MM.1S (cell line): ENCODE data around the gene DKKL1.

ENCODE experiments used
- DNase-seq: peaks from one replicate; pipeline ENCODE4 v3.0.0-alpha.2; 2015
- H2AFZ ChIP-seq: fragments of 300-600 bp; sonication (generic); 2 replicates; pipeline ENCODE4 v1.6.0; 2016; ENCODE audit warnings: antibody characterized with exemption, low read length
- H3F3A ChIP-seq: fragments of 300-600 bp; sonication (generic); 2 replicates; pipeline ENCODE4 v1.6.1; 2016; ENCODE audit warnings: mild to moderate bottlenecking, antibody characterized with exemption, low read length, moderate library complexity, mixed read lengths; ENCODE audit not compliant: insufficient read depth
- H3K27ac ChIP-seq: fragments of 300-600 bp; sonication (generic); 2 replicates; pipeline ENCODE4 v1.5.1; 2016; ENCODE audit warnings: mild to moderate bottlenecking, low read length
- H3K27me3 ChIP-seq: fragments of 300-600 bp; sonication (generic); replicated peaks from 2 replicates; pipeline ENCODE4 v1.6.0; 2016; ENCODE audit warnings: low read length; ENCODE audit not compliant: insufficient read depth
- H3K36me3 ChIP-seq: fragments of 300-600 bp; sonication (generic); replicated peaks from 2 replicates; pipeline ENCODE4 v1.6.1; 2016; ENCODE audit warnings: mild to moderate bottlenecking, low read length, mixed read lengths; ENCODE audit not compliant: insufficient read depth
- H3K4me1 ChIP-seq: fragments of 300-600 bp; sonication (generic); 2 replicates; pipeline ENCODE4 v1.6.1; 2016; ENCODE audit warnings: low read length, mixed read lengths
- H3K4me2 ChIP-seq: fragments of 300-600 bp; sonication (generic); 2 replicates; pipeline ENCODE4 v1.6.0; 2016; ENCODE audit warnings: low read depth, low read length
- H3K4me3 ChIP-seq: fragments of 300-600 bp; sonication (generic); 2 replicates; pipeline ENCODE4 v1.5.1; 2016; ENCODE audit warnings: low read length, mixed read lengths
- H3K79me2 ChIP-seq: fragments of 300-600 bp; sonication (generic); 2 replicates; pipeline ENCODE4 v1.6.1; 2016; ENCODE audit warnings: mixed run types, low read length, mixed read lengths
- H3K9ac ChIP-seq: fragments of 300-600 bp; sonication (generic); 2 replicates; pipeline ENCODE4 v1.6.1; 2016; ENCODE audit warnings: low read length, mixed read lengths
- H3K9me2 ChIP-seq: fragments of 300-600 bp; sonication (generic); replicated peaks from 2 replicates; pipeline ENCODE4 v1.6.1; 2016; ENCODE audit warnings: mild to moderate bottlenecking, low read length, mixed read lengths; ENCODE audit not compliant: insufficient read depth
- H3K9me3 ChIP-seq: fragments of 300-600 bp; sonication (generic); replicated peaks from 2 replicates; pipeline ENCODE4 v1.6.1; 2016; ENCODE audit warnings: mild to moderate bottlenecking, low read length, mixed read lengths; ENCODE audit not compliant: insufficient read depth
- H4K20me1 ChIP-seq: fragments of 300-600 bp; sonication (generic); 2 replicates; pipeline ENCODE4 v1.6.1; 2016; ENCODE audit warnings: mild to moderate bottlenecking, low read length, moderate library complexity, mixed read lengths; ENCODE audit not compliant: insufficient read depth
- EZH2 ChIP-seq: fragments of 300-600 bp; sonication (generic); optimal IDR thresholded peaks from 2 replicates; pipeline ENCODE3; 2017; ENCODE audit warnings: low read depth, mild to moderate bottlenecking, antibody characterized with exemption, low read length, mixed read lengths
- EZH2phosphoT487 ChIP-seq: fragments of 300-600 bp; sonication (generic); IDR thresholded peaks from 2 replicates; pipeline ENCODE4 v1.6.1; 2018; ENCODE audit warnings: antibody characterized with exemption, low read length
- TF ChIP-seq, protein P1 (sequence below): fragments of 300-600 bp; sonication (generic); IDR thresholded peaks from 2 replicates; pipeline ENCODE4 v1.5.1; 2016; ENCODE audit warnings: antibody characterized with exemption, low read length, mixed read lengths

Gene DKKL1

DNA sequence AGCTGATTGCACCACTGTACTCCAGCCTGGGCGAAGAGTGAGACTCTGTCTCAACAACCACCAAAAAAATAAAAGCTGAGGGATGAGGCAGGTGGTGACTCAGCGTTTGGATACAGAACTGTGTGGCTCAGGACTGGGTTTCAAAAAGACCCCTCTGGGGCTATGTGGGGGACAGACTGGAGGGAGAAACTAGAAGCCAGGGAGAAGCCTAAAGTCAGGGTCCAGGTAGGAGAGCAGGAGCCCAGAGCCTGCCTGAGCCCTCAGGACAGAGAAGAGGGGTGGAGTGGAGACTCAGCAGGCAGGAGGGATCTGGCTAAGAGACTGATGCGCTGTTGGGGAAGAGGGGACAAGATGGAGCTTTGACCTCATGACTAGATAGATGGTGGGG, 30.3 kb upstream of the DKKL1 start:
- TF ChIP-seq EZH2: no peak
- TF ChIP-seq, protein P1, sequence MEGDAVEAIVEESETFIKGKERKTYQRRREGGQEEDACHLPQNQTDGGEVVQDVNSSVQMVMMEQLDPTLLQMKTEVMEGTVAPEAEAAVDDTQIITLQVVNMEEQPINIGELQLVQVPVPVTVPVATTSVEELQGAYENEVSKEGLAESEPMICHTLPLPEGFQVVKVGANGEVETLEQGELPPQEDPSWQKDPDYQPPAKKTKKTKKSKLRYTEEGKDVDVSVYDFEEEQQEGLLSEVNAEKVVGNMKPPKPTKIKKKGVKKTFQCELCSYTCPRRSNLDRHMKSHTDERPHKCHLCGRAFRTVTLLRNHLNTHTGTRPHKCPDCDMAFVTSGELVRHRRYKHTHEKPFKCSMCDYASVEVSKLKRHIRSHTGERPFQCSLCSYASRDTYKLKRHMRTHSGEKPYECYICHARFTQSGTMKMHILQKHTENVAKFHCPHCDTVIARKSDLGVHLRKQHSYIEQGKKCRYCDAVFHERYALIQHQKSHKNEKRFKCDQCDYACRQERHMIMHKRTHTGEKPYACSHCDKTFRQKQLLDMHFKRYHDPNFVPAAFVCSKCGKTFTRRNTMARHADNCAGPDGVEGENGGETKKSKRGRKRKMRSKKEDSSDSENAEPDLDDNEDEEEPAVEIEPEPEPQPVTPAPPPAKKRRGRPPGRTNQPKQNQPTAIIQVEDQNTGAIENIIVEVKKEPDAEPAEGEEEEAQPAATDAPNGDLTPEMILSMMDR: no peak
- no peak for TF ChIP-seq EZH2phosphoT487
- no peaks in the 10 kb centered on the region for H3K27me3 ChIP-seq
- H3K79me2 ChIP-seq: no peaks in the 10 kb centered on the region
- no peak for DNase-seq
- no peaks in the 10 kb centered on the region for H3K36me3 ChIP-seq
- peaks cover 16% of the 10 kb centered on the region for H3K4me1 ChIP-seq
- no peaks in the 10 kb centered on the region for H4K20me1 ChIP-seq
- H3K9me3 ChIP-seq: no peaks in the 10 kb centered on the region
- H3F3A ChIP-seq: no peaks in the 10 kb centered on the region
- peak overlapping the region; percentile 26; the same call in 1 of the 2 replicates for H3K4me3 ChIP-seq
- H3K9ac ChIP-seq: no peak overlapping the region
- H2AFZ ChIP-seq: peak overlapping the region; percentile 55
- no peaks in the 10 kb centered on the region for H3K9me2 ChIP-seq
- H3K4me2 ChIP-seq: peak overlapping the region; percentile 55
- H3K27ac ChIP-seq: peak overlapping the region; percentile 46; the same call in 1 of the 2 replicates

DNA sequence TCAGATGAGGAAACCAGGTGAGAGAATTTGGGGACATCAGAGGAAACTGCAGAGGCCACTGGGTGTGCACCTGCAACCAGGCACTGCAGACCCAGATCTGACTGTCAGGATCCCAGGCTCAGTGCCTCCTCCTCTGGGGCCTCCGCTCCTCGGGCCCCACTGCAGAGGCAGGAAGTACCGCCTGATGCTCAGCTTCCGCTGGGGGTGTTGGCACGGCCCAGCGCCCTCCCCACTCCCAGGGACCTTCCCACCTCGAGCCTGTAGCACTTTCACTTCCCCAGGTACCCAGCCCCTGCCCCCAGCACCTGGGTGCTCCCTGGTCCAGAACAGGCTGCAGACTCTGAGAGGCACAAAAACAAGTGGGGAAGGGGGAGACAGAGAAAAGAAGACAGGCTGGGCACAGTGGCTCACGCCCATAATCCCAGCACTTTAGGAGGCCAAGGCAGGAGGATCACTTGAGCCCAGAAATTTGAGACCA, 29.8 kb upstream of the DKKL1 start:
- H3K4me2 ChIP-seq: peak overlapping the region; percentile 55

DNA sequence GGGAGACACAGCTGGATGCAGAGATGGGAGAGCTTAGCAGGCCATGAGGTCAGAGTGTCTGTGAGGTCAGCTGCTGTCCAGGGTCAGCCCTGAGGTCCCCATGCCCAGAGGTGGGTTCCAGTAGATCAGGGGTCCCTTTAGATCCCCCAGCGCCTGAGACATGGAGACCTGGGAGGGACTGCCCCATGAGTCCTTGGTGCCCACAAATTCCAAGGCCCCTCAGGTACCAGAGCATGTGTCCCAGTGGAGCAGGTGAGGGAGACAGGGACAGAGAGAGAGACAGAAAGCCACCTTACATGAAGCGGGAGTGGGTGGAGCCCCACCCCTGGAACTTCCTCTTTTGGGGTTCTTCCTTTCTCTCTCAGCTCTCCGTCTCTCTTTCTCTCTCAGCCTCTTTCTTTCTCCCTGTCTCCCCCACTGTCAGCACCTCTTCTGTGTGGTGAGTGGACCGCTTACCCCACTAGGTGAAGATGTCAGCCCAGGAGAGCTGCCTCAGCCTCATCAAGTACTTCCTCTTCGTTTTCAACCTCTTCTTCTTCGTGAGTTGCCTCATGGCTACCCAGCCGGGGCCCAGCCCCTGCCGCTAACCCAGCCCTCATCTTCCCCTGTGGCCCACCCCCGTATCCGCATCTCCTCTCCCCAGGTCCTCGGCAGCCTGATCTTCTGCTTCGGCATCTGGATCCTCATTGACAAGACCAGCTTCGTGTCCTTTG, 28.4 kb upstream of the DKKL1 start, which contains the start of gene CD37:
TSS of gene CD37 (plus strand) at position 336 of the 713 bp plus-strand sequence. CDS start at position 471, 135 bp downstream.
- H3K4me3 ChIP-seq: peak within 1 kb of the TSS; percentile 82
- H3K27ac ChIP-seq: no peak within 1 kb of the TSS; the same call in 1 of the 2 replicates

More for the DNA sequence above, 29.8 kb upstream of the DKKL1 start:
- no peaks in the 10 kb centered on the region for H3K79me2 ChIP-seq
- H2AFZ ChIP-seq: peak overlapping the region; percentile 55
- H3K27ac ChIP-seq: peak overlapping the region; percentile 46; the same call in 1 of the 2 replicates
- peak overlapping the region; percentile 26; the same call in 1 of the 2 replicates for H3K4me3 ChIP-seq
- no peaks in the 10 kb centered on the region for H3F3A ChIP-seq
- TF ChIP-seq, protein P1: no peak
- no peak for TF ChIP-seq EZH2
- TF ChIP-seq EZH2phosphoT487: no peak
- peak; percentile 43 for DNase-seq
- no peaks in the 10 kb centered on the region for H3K36me3 ChIP-seq
- H3K9ac ChIP-seq: no peak overlapping the region
- H4K20me1 ChIP-seq: no peaks in the 10 kb centered on the region
- H3K9me3 ChIP-seq: no peaks in the 10 kb centered on the region
- H3K27me3 ChIP-seq: no peaks in the 10 kb centered on the region
- no peaks in the 10 kb centered on the region for H3K9me2 ChIP-seq
- peaks cover 16% of the 10 kb centered on the region for H3K4me1 ChIP-seq

More for the DNA sequence above, 28.4 kb upstream of the DKKL1 start, which contains the start of gene CD37:
- no peaks in the 10 kb centered on the region for H3K36me3 ChIP-seq
- no peaks in the 10 kb centered on the region for H3K9me3 ChIP-seq
- peak within 1 kb of the TSS; percentile 57; the same call in 1 of the 2 replicates for H3K9ac ChIP-seq
- H3K27me3 ChIP-seq: no peaks in the 10 kb centered on the region
- H4K20me1 ChIP-seq: no peaks in the 10 kb centered on the region
- peak within 1 kb of the TSS; percentile 86 for H2AFZ ChIP-seq
- peak within 1 kb of the TSS; percentile 88 for H3K4me2 ChIP-seq
- H3K79me2 ChIP-seq: no peaks in the 10 kb centered on the region
- DNase-seq: no peak
- peaks cover 16% of the 10 kb centered on the region for H3K4me1 ChIP-seq
- TF ChIP-seq EZH2: no peak
- TF ChIP-seq EZH2phosphoT487: no peak
- TF ChIP-seq, protein P1: no peak
- H3F3A ChIP-seq: no peaks in the 10 kb centered on the region
- no peaks in the 10 kb centered on the region for H3K9me2 ChIP-seq
